HG03342 (cell line): Measurements from ENCODE around the gene BCL2L14.

ENCODE experiments used
- ATAC-seq: cut with Tn5 transposase; IDR thresholded peaks from one replicate; pipeline ENCODE4 v1.9.1; 2021; ENCODE audit warnings: mild to moderate bottlenecking, moderate library complexity; ENCODE audit not compliant: unreplicated experiment

BCL2L14 gene

GRCh38 chr12:12054993-12055392 is 15.7 kb upstream of the BCL2L14 start:
- ATAC-seq, result no peak

- ATAC-seq, result no peak
Observed at GRCh38 chr12:12056951-12057350, 13.8 kb upstream of the BCL2L14 start.

GRCh38 chr12:12064596-12064995 is 6.1 kb upstream of the BCL2L14 start:
- ATAC-seq, result no peak

- no peak for ATAC-seq
Observed at GRCh38 chr12:12068751-12069150, 2.0 kb upstream of the BCL2L14 start.

- no peak for ATAC-seq
Observed at GRCh38 chr12:12069821-12070548, 754 bp upstream of the BCL2L14 start.

GRCh38 chr12:12072064-12072760 is 1.5 kb downstream of the BCL2L14 start:
- no peak for ATAC-seq

- no peak for ATAC-seq
Observed at GRCh38 chr12:12079291-12079690, 8.6 kb downstream of the BCL2L14 start.

GRCh38 chr12:12081836-12082497 is 11.2 kb downstream of the BCL2L14 start:
- no peak for ATAC-seq

GRCh38 chr12:12083688-12084087 is 12.9 kb downstream of the BCL2L14 start:
- no peak for ATAC-seq

GRCh38 chr12:12086362-12086761 is 15.6 kb downstream of the BCL2L14 start:
- no peak for ATAC-seq

- no peak for ATAC-seq
Observed at GRCh38 chr12:12086973-12087692, 16.4 kb downstream of the BCL2L14 start.

- no peak for ATAC-seq
Observed at GRCh38 chr12:12087693-12088034, 16.9 kb downstream of the BCL2L14 start.

- ATAC-seq, result no peak
Observed at GRCh38 chr12:12088147-12088546, 17.4 kb downstream of the BCL2L14 start.

GRCh38 chr12:12088761-12089160 is 18.0 kb downstream of the BCL2L14 start:
- no peak for ATAC-seq

GRCh38 chr12:12091071-12091470 is 20.3 kb downstream of the BCL2L14 start:
- no peak for ATAC-seq

- no peak for ATAC-seq
Observed at GRCh38 chr12:12091977-12092663, 21.4 kb downstream of the BCL2L14 start.

- ATAC-seq, result no peak
Observed at GRCh38 chr12:12094481-12094880, 23.7 kb downstream of the BCL2L14 start.

GRCh38 chr12:12095021-12095420 is 24.3 kb downstream of the BCL2L14 start:
- no peak for ATAC-seq

GRCh38 chr12:12097891-12098690 is 27.4 kb downstream of the BCL2L14 start:
- no peak for ATAC-seq

GRCh38 chr12:12098691-12099015 is 27.9 kb downstream of the BCL2L14 start:
- no peak for ATAC-seq
